ENCODE data around the gene CHCHD5. TPM values are rescaled to one million over a fixed set of nuclear protein-coding genes. Genes with fewer than 3 reads are reported as not detected.

Gene CHCHD5
- total RNA-seq = 34.8 and 39.6 TPM in 2 replicates

DNA sequence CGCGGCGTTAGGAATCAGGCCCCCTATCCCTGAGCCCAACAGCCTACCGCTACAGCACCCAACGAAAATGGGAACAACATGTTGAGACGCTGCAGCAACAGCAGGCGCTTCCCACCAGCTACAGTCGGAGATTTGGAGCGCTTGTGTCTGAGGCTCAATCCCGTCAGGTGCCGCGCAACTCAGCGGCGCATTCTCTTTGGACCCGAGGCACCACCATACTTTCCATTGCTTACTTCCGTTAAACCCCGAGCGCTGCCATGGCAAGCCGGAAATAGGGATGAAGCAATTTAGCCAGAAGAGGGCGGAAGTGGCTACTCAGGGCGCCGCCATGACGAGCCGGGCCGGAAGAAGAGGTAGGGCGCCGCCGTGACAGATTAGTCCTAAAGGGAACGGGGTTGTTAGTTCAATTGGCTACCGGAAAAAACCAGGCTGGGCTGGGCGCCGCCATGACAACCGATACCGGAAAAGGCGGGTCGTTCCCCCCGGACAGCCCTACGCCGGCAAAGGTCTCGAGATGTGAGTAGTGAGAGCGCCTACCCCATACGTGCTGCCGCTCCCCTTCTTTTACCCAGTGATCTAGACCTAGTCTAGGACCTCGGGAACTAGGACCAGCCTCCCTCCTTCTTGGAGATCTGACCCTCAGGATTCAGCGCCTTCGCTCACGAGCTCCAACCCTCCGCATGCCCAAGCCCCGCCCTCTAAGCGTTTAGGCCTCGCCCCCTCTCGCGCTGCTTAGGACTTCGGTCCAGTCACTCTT, at the start of gene CHCHD5:
TSS of gene CHCHD5 (plus strand) at position 476 of the 757 bp plus-strand sequence. CDS start at position 515, 39 bp downstream.

GRCh38 chr2:112542123-112542983, 42.1 kb upstream of the CHCHD5 start, which contains the start of gene POLR1B:
Gene POLR1B (plus strand): TSS chr2:112542465. CDS start chr2:112542495, 30 bp downstream.

Other genes with a start within 250 kb of the CHCHD5 start
- 3.2 and 3.6 TPM in 2 replicates for gene RGPD8, start 151.0 kb upstream of the CHCHD5 start, total RNA-seq
- gene TTL, start 102.5 kb upstream of the CHCHD5 start, total RNA-seq = 35.7 and 38.7 TPM in 2 replicates
- 13.4 and 19.6 TPM in 2 replicates for gene POLR1B, start 42.1 kb upstream of the CHCHD5 start, total RNA-seq
- gene SLC20A1, start 61.3 kb downstream of the CHCHD5 start, total RNA-seq = 87.7 and 102 TPM in 2 replicates
- gene NT5DC4, start 136.4 kb downstream of the CHCHD5 start, total RNA-seq = not detected in 2 replicates
- gene CKAP2L, start 180.0 kb downstream of the CHCHD5 start, total RNA-seq = 11.3 and 21.2 TPM in 2 replicates
- 305 and 483 TPM in 2 replicates for gene IL1A, start 199.9 kb downstream of the CHCHD5 start, total RNA-seq